ENCODE measurements around the gene FBXO42. TPM values are rescaled to one million over a fixed set of nuclear protein-coding genes. Genes with fewer than 3 reads are reported as not detected.

Gene FBXO42
- total and polyA plus RNA-seq, 9 of the 15 experiments (the other 6 are each of a cell fraction or from before 2014, with no cell fraction given): 7.2 to 24.8 (median 17.4) TPM

- in situ Hi-C loops (cut with MboI): no loop called here
- peak overlapping the region; percentile 73 to 97 for H3K9ac ChIP-seq (ENCODE audit: insufficient read depth in 1 of 2, low read depth in 2 of 2, low read length in 2 of 2)
- FAIRE-seq: no peak
- TF ChIP-seq ELF1 (tag; IDR thresholded peaks at IDR 0.05): no peak
- peak; percentile 6 for TF ChIP-seq KDM5B (IDR thresholded peaks at IDR 0.05; ENCODE audit: insufficient replicate concordance, low read depth, low read length)
- TF ChIP-seq PHB (CRISPR knock-in tag; IDR thresholded peaks at IDR 0.05): 0 out of 2 replicates have a peak, but pooled peaks have one; percentile 47
- no peak for TF ChIP-seq ZBTB12 (CRISPR knock-in tag; IDR thresholded peaks at IDR 0.05)
- peak; percentile 79 for TF ChIP-seq RB1 (IDR thresholded peaks at IDR 0.05; ENCODE audit: low read depth)
- TF ChIP-seq GTF2A2 (tag; IDR thresholded peaks at IDR 0.05): no peak
- TF ChIP-seq ERF (CRISPR knock-in tag; IDR thresholded peaks at IDR 0.05): peak; percentile 36; the same call in 1 of the 2 replicates
- 0 out of 2 replicates have a peak, but pooled peaks have one; percentile 4 for TF ChIP-seq ARID1B (IDR thresholded peaks at IDR 0.05)
- TF ChIP-seq NUFIP1 (IDR thresholded peaks at IDR 0.05; ENCODE audit: partially characterized antibody): no peak
- peak; percentile 27 for TF ChIP-seq E2F8 (IDR thresholded peaks at IDR 0.05; ENCODE audit: low read depth, partially characterized antibody)
- peak; percentile 53 to 62 for TF ChIP-seq E2F6 (IDR thresholded peaks at IDR 0.05; ENCODE audit: borderline replicate concordance in 1 of 2, extremely low read depth in 1 of 2, insufficient read depth in 1 of 2, insufficient read length in 1 of 2, low read depth in 1 of 2, low read length in 1 of 2, poor library complexity in 1 of 2, severe bottlenecking in 1 of 2)
- TF ChIP-seq ID3 (CRISPR knock-in tag; IDR thresholded peaks at IDR 0.05): no peak
- 0 out of 2 replicates have a peak, but pooled peaks have one; percentile 26 for TF ChIP-seq ID3 (tag; IDR thresholded peaks at IDR 0.05)
- no peak for TF ChIP-seq SIN3A (IDR thresholded peaks at IDR 0.05; ENCODE audit: borderline replicate concordance in 2 of 2, control insufficient read depth in 1 of 2, low read depth in 2 of 2, low read length in 2 of 2)
- TF ChIP-seq KDM4B (IDR thresholded peaks at IDR 0.05; ENCODE audit: borderline replicate concordance in 2 of 2, low read depth in 1 of 2): peak in 1 of 2 experiments; percentile 4; a peak in 1 of 4 replicates
Observed at GRCh38 chr1:16205891-16206546, 146.3 kb downstream of the FBXO42 start.

More at GRCh38 chr1:16205891-16206546, 146.3 kb downstream of the FBXO42 start:
- Histone ChIP-seq H4K20me1 (replicated peaks; ENCODE audit: control insufficient read depth, insufficient read depth, low read length) (no peaks in the 10 kb centered on the region), H3K36me3 (ENCODE audit: control insufficient read depth, insufficient read depth, low read length) (no peaks in the 10 kb centered on the region), H3K4me1 (replicated peaks in 1 of 2; ENCODE audit: control insufficient read depth in 2 of 2, insufficient read depth in 2 of 2, low read length in 2 of 2) (peaks cover 26 to 53% of the 10 kb centered on the region in 2 experiments), H3K27ac (ENCODE audit: extremely low read depth, low read depth, low read length) (peak overlapping the region; percentile 81), H3K9me1 (ENCODE audit: control insufficient read depth, insufficient read depth, low read length) (no peaks in the 10 kb centered on the region), H3K79me2 (ENCODE audit: control insufficient read depth, insufficient read depth, low read length) (peaks cover 8% of the 10 kb centered on the region; the same call in 2 of the 3 replicates), H3K4me3 (peak overlapping the region; percentile 47), H3K27me3 (ENCODE audit: control insufficient read depth in 2 of 2, insufficient read depth in 2 of 2, low read length in 2 of 2) (no peaks in the 10 kb centered on the region), H2AFZ (ENCODE audit: low read depth, low read length) (peak overlapping the region; percentile 95), H3K4me2 (ENCODE audit: insufficient read depth, low read length) (peak overlapping the region; percentile 90), H3K9me3 (replicated peaks; ENCODE audit: control insufficient read depth, insufficient read depth, low read depth, low read length) (no peaks in the 10 kb centered on the region)
- 20% methylated on average over 31 of the region's 38 CpGs for WGBS (ENCODE audit: insufficient coverage, low coverage, missing lambda C conversion rate)
- BruUV-seq (replicated peaks): TSS peak; percentile 56
- ATAC-seq (peak; percentile 34), DNase-seq (ENCODE audit: extremely low read depth in 1 of 4, low spot score in 3 of 4) (no peak)
- intact Hi-C loops (cut with micrococcal nuclease): loop anchor here (1.0 to 2.0 kb wide), 3 partner anchors 31 to 157 kb away; partner anchors contain the start of gene CPLANE2
- POLR2A ChIA-PET: interaction anchor here (0.5 to 3.7 kb wide), 13 partner anchors 11 to 308 kb away, joined by 3 to 21 read pairs (median 3); partner anchors contain the start of genes CPLANE2 and FAM131C
- CTCF ChIA-PET (ENCODE audit: low intra/inter-chr PET ratio): interaction anchor here (2.7 kb wide), 1 partner anchor 38 kb away, joined by 13 read pairs; no protein-coding TSS in a partner anchor

Measured in K562 (cell line).